ENCODE measurements around the gene RIMS3.

The RIMS3 gene

GRCh38 chr1:40652979-40653378 is 12.5 kb downstream of the RIMS3 start:
- DNase-seq = no peak

GRCh38 chr1:40652468-40652867 is 13.0 kb downstream of the RIMS3 start:
- DNase-seq = no peak

- DNase-seq = no peak
These were observed 14.2 kb downstream of the RIMS3 start for GRCh38 chr1:40651138-40651857.

- DNase-seq = no peak
These were observed 15.4 kb downstream of the RIMS3 start for GRCh38 chr1:40650075-40650474.

GRCh38 chr1:40649592-40649930 is 15.9 kb downstream of the RIMS3 start:
- no peak for DNase-seq

- no peak for DNase-seq
These were observed 16.4 kb downstream of the RIMS3 start for GRCh38 chr1:40648928-40649591.

GRCh38 chr1:40648200-40648599 is 17.3 kb downstream of the RIMS3 start:
- DNase-seq = no peak

- DNase-seq = no peak
These were observed 19.2 kb downstream of the RIMS3 start for GRCh38 chr1:40646315-40646714.

GRCh38 chr1:40645118-40645680 is 20.3 kb downstream of the RIMS3 start:
- DNase-seq = no peak

- DNase-seq = no peak
These were observed 23.8 kb downstream of the RIMS3 start for GRCh38 chr1:40641601-40642242.

GRCh38 chr1:40640314-40641076 is 25.0 kb downstream of the RIMS3 start:
- no peak for DNase-seq

- DNase-seq = no peak
These were observed 27.1 kb downstream of the RIMS3 start for GRCh38 chr1:40638097-40639036.

- no peak for DNase-seq
These were observed 27.9 kb downstream of the RIMS3 start for GRCh38 chr1:40637470-40638007.

- no peak for DNase-seq
These were observed 28.7 kb downstream of the RIMS3 start for GRCh38 chr1:40636777-40637176.

- no peak for DNase-seq
These were observed 29.6 kb downstream of the RIMS3 start for GRCh38 chr1:40635763-40636500.

- no peak for DNase-seq
These were observed 30.4 kb downstream of the RIMS3 start for GRCh38 chr1:40634901-40635655.

- no peak for DNase-seq
These were observed 31.5 kb downstream of the RIMS3 start for GRCh38 chr1:40633931-40634376.

GRCh38 chr1:40633523-40633922 is 32.0 kb downstream of the RIMS3 start:
- DNase-seq = no peak

GRCh38 chr1:40630488-40631223 is 34.8 kb downstream of the RIMS3 start:
- peak in 1 of 2 donors; percentile 37 for DNase-seq
